B cell (primary cell): ENCODE data around the gene MYH10. TPM values are rescaled to one million over a fixed set of nuclear protein-coding genes. Genes with fewer than 3 reads are reported as not detected.

Source experiments
- ATAC-seq: fragments of 200-7000 bp; cut with Tn5 transposase; one replicate; pipeline ENCODE4 v1.10.0; 2021; ENCODE audit warnings: low read depth, mild to moderate bottlenecking, moderate number of reproducible peaks, moderate library complexity
- CTCF ChIA-PET: fragments of 350-600 bp; sonication (Branson Sonifier 250); formaldehyde crosslinking; loops from one replicate; lab custom pipeline; 2021; ENCODE audit warnings: antibody characterized with exemption, inconsistent platforms; lab: Charles Lee
- POLR2A ChIA-PET: fragments of 350-600 bp; sonication (Branson Sonifier 250); formaldehyde crosslinking; loops from one replicate; lab custom pipeline; 2021; ENCODE audit warnings: antibody characterized with exemption; lab: Charles Lee
- DNase-seq: peaks from one replicate; pipeline ENCODE4 v3.0.0; 2013
- H2AFZ ChIP-seq: 2 replicates; pipeline ENCODE4 v1.6.1; 2012; ENCODE audit warnings: mild to moderate bottlenecking, low read depth, low read length; ENCODE audit not compliant: insufficient read depth, poor library complexity, severe bottlenecking
- H3K27ac ChIP-seq, 2 donors: 1 replicate in 1 of 2; 2 replicates in 1 of 2; pipeline ENCODE4 v1.5.1; 2012 to 2013; ENCODE audit warnings: low read length in 2 of 2, mild to moderate bottlenecking in 2 of 2, moderate library complexity in 1 of 2
- H3K27me3 ChIP-seq, 4 experiments: fragments of 200-600 bp in 1 of 4; sonication (generic) in 1 of 4; replicated peaks in 1 of 4; 1 replicate in 2 of 4; 2 replicates in 2 of 4; pipeline versions ENCODE4 v1.6.1 to v1.7.0; 2013 to 2016; ENCODE audit warnings: low read length in 3 of 4, mild to moderate bottlenecking in 2 of 4, mixed read lengths in 1 of 4, moderate library complexity in 1 of 4; ENCODE audit not compliant: insufficient read depth in 4 of 4, control insufficient read depth in 3 of 4; ENCODE audit errors: control extremely low read depth in 1 of 4
- H3K36me3 ChIP-seq, 2 experiments: replicated peaks in 1 of 2; 1 replicate in 1 of 2; 2 replicates in 1 of 2; pipeline versions ENCODE4 v1.6.1 to v1.7.1; 2013; ENCODE audit warnings: low read length in 1 of 2; ENCODE audit not compliant: insufficient read depth in 2 of 2, control insufficient read depth in 1 of 2; ENCODE audit errors: control extremely low read depth in 1 of 2, extremely low read depth in 1 of 2
- H3K4me1 ChIP-seq, 2 donors: fragments of 200-600 bp in 1 of 2; sonication (generic) in 1 of 2; 1 replicate in 1 of 2; 2 replicates in 1 of 2; pipeline versions ENCODE4 v1.5.1 to v1.6.1; 2013 to 2017; ENCODE audit warnings: low read length in 2 of 2; ENCODE audit not compliant: control insufficient read depth in 2 of 2, insufficient read depth in 2 of 2
- H3K4me2 ChIP-seq: replicated peaks from 2 replicates; pipeline ENCODE3; 2012; ENCODE audit warnings: mild to moderate bottlenecking, low read depth, low read length; ENCODE audit not compliant: poor library complexity, severe bottlenecking
- H3K4me3 ChIP-seq, 5 experiments: fragments of 200-600 bp in 1 of 5; sonication (generic) in 1 of 5; 1 replicate in 3 of 5; 2 replicates in 2 of 5; pipeline versions ENCODE4 v1.5.1 to v1.7.0; 2011 to 2016; ENCODE audit warnings: low read length in 4 of 5, mild to moderate bottlenecking in 4 of 5, low read depth in 2 of 5, control low read depth in 1 of 5, moderate library complexity in 1 of 5; ENCODE audit not compliant: insufficient read depth in 1 of 5; ENCODE audit errors: control extremely low read depth in 1 of 5, extremely low read depth in 1 of 5
- H3K79me2 ChIP-seq: fragments of 200-600 bp; sonication (generic); one replicate; pipeline ENCODE4 v1.6.0; 2016; ENCODE audit warnings: low read length; ENCODE audit not compliant: control insufficient read depth, insufficient read depth
- H3K9ac ChIP-seq: fragments of 200-600 bp; sonication (generic); 2 replicates; pipeline ENCODE4 v1.6.1; 2017; ENCODE audit warnings: mild to moderate bottlenecking, low read length, moderate library complexity
- H3K9me3 ChIP-seq, 3 donors: one replicate each; pipeline versions ENCODE4 v1.6.1 to v1.7.1; 2013; ENCODE audit warnings: low read length in 2 of 3; ENCODE audit not compliant: control insufficient read depth in 2 of 3, insufficient read depth in 1 of 3; ENCODE audit errors: control extremely low read depth in 1 of 3
- H4K20me1 ChIP-seq: 2 replicates; pipeline ENCODE4 v1.6.0; 2012; ENCODE audit warnings: mild to moderate bottlenecking, low read length; ENCODE audit not compliant: insufficient read depth, control insufficient read depth, poor library complexity, severe bottlenecking
- H3K27ac Mint-ChIP-seq: one replicate; pipeline ENCODE4 v1.8.0; 2021; ENCODE audit warnings: mixed read lengths
- H3K27me3 Mint-ChIP-seq: one replicate; pipeline ENCODE4 v1.8.0; 2021; ENCODE audit warnings: mixed read lengths
- H3K4me1 Mint-ChIP-seq: one replicate; pipeline ENCODE4 v1.8.0; 2021; ENCODE audit warnings: mixed read lengths
- H3K4me3 Mint-ChIP-seq: one replicate; pipeline ENCODE4 v1.8.0; 2021; ENCODE audit warnings: mixed read lengths
- H3K9me3 Mint-ChIP-seq: one replicate; pipeline ENCODE4 v1.8.0; 2022; ENCODE audit warnings: mixed read lengths; ENCODE audit not compliant: insufficient read depth
- EZH2 ChIP-seq: IDR thresholded peaks from 2 replicates; pipeline ENCODE4 v1.6.1; 2012; ENCODE audit warnings: borderline replicate concordance, low read depth, mild to moderate bottlenecking, moderate library complexity, low read length; ENCODE audit not compliant: insufficient read depth, poor library complexity, severe bottlenecking
- WGBS: methylation state at CpG from one replicate; pipeline ENCODE4 v1.1.5; 2013; ENCODE audit warnings: missing lambda C conversion rate; ENCODE audit not compliant: insufficient coverage; 5-methylcytosine and 5-hydroxymethylcytosine counted together
- intact Hi-C: fragments of 100-400 bp; cut with micrococcal nuclease; formaldehyde crosslinking; loops from one replicate; pipeline ENCODE4 v1.10.0; 2022
- polyA plus RNA-seq: library from polyadenylated mRNA; depleted of rRNA; stranded (reverse); fragments of >200 nt; gene quantifications from 2 replicates; pipeline ENCODE4 v1.2.3, GENCODE V29; 2012
- total RNA-seq, 2 donors: library from RNA; stranded (reverse); fragments of 120-200 nt in 1 of 2; gene quantifications; 1 replicate in 1 of 2; 2 replicates in 1 of 2; pipeline versions ENCODE4 v1.2.3 to v1.2.4, GENCODE V29; 2013 to 2022
- TF ChIP-seq, protein P1 (sequence below): fragments of 200-600 bp; IDR thresholded peaks from one replicate; pipeline ENCODE4 v1.8.0; 2022; ENCODE audit warnings: antibody characterized with exemption, mild to moderate bottlenecking

Gene MYH10
- total and polyA plus RNA-seq, 2 donors (not counting 1 experiment from before 2014, with no cell fraction given): 0.04 to 1.7 TPM

DNA sequence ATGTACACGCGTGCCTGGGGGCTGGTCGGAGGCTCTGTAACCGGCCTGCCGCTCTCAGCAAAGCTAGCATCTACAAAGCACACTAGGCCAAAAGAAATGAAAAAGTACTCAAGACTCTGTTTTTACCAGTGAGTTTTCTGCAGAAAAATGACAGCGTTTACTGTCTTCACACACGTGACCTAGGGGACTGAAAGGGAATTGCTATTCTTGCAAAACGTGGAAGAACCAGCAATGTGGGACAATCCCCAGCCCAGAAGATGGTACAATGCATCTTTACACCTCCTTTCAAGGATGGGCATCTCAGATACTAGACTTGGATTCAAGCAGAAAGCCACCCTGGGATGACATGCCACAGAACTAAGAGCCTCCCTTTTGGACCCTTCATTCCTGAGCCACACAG lies 153.4 kb downstream of the MYH10 start:
- H3K4me3 Mint-ChIP-seq: no peak overlapping the region
- DNase-seq (no peak), ATAC-seq (no peak)
- Histone ChIP-seq H3K4me2 (no peak overlapping the region), H4K20me1 (no peaks in the 10 kb centered on the region), H3K79me2 (no peaks in the 10 kb centered on the region), H3K36me3 (peaks cover 2 to 59% of the 10 kb centered on the region in 2 experiments), H3K9me3 (peaks cover 0 to under 1% (median 0%) of the 10 kb centered on the region in 3 donors), H3K4me3 (no peak overlapping the region), H3K27me3 (no peaks in the 10 kb centered on the region), H3K9ac (no peak overlapping the region), H3K4me1 (no peaks in the 10 kb centered on the region), H2AFZ (no peak overlapping the region), H3K27ac (no peak overlapping the region)
- H3K9me3 Mint-ChIP-seq: no peaks in the 10 kb centered on the region
- ChIA-PET POLR2A (no interaction called here), CTCF (no interaction called here)
- no peaks in the 10 kb centered on the region for H3K27me3 Mint-ChIP-seq
- 94% methylated on average over 8 of the region's 8 CpGs for WGBS
- TF ChIP-seq, protein P1, sequence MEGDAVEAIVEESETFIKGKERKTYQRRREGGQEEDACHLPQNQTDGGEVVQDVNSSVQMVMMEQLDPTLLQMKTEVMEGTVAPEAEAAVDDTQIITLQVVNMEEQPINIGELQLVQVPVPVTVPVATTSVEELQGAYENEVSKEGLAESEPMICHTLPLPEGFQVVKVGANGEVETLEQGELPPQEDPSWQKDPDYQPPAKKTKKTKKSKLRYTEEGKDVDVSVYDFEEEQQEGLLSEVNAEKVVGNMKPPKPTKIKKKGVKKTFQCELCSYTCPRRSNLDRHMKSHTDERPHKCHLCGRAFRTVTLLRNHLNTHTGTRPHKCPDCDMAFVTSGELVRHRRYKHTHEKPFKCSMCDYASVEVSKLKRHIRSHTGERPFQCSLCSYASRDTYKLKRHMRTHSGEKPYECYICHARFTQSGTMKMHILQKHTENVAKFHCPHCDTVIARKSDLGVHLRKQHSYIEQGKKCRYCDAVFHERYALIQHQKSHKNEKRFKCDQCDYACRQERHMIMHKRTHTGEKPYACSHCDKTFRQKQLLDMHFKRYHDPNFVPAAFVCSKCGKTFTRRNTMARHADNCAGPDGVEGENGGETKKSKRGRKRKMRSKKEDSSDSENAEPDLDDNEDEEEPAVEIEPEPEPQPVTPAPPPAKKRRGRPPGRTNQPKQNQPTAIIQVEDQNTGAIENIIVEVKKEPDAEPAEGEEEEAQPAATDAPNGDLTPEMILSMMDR: no peak
- TF ChIP-seq EZH2: no peak
- no peaks in the 10 kb centered on the region for H3K4me1 Mint-ChIP-seq
- intact Hi-C loops: no loop called here
- no peak overlapping the region for H3K27ac Mint-ChIP-seq

DNA sequence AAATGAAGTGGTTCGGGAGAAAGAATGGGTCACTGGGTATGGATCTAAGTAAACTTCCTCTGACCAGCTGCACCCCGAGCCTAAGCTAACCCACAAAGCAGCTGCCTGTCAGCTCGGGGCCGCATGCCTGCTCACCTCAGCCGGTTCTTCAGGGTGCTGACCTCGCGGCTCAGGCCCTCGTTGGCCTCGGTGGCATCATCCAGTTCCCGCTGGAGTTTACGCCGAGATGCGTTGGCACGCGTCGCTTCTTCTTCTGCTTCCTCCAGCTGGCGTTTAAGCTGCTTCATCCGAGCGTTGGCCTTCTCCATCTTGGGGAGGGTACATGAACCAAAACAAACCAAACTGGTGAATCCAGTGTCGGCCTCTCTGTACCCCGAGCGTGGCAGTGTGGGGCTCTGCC lies 153.8 kb downstream of the MYH10 start:
- no peak for ATAC-seq
- CTCF ChIA-PET: no interaction called here

More for the DNA sequence above, 153.8 kb downstream of the MYH10 start:
- H3K27ac Mint-ChIP-seq: no peak overlapping the region
- POLR2A ChIA-PET: no interaction called here
- no peak for DNase-seq
- Histone ChIP-seq H3K36me3 (peaks cover 2 to 64% of the 10 kb centered on the region in 2 experiments), H3K4me1 (no peaks in the 10 kb centered on the region), H3K27me3 (no peaks in the 10 kb centered on the region), H3K4me2 (no peak overlapping the region), H4K20me1 (no peaks in the 10 kb centered on the region), H3K79me2 (no peaks in the 10 kb centered on the region), H3K9me3 (no peaks in the 10 kb centered on the region), H2AFZ (no peak overlapping the region), H3K27ac (no peak overlapping the region), H3K9ac (no peak overlapping the region), H3K4me3 (no peak overlapping the region)
- H3K9me3 Mint-ChIP-seq: no peaks in the 10 kb centered on the region
- H3K4me3 Mint-ChIP-seq: no peak overlapping the region
- no peaks in the 10 kb centered on the region for H3K4me1 Mint-ChIP-seq
- intact Hi-C loops: no loop called here
- no peak for TF ChIP-seq EZH2
- TF ChIP-seq, protein P1: no peak
- H3K27me3 Mint-ChIP-seq: no peaks in the 10 kb centered on the region
- 98% methylated on average over 20 of the region's 22 CpGs for WGBS
